Breast epithelium (tissue), 3 donors: ENCODE data around the gene FBXO3.

Experiments used
- POLR2A ChIP-seq: fragments of 450-650 bp; IDR thresholded peaks from one replicate; pipeline ENCODE4 v1.6.1; 2016; ENCODE audit warnings: antibody characterized with exemption, mild to moderate bottlenecking, moderate library complexity
- POLR2AphosphoS5 ChIP-seq, 3 donors: sonication (generic); formaldehyde crosslinking; IDR thresholded peaks; one replicate each; pipeline ENCODE4 v1.6.1; 2017; ENCODE audit warnings: antibody characterized with exemption in 3 of 3
- TF ChIP-seq, protein P1 (sequence below), 3 donors: fragments of 450-650 bp; IDR thresholded peaks; one replicate each; pipeline ENCODE4 v1.5.1; 2016 to 2017; ENCODE audit warnings: antibody characterized with exemption in 3 of 3, mild to moderate bottlenecking in 3 of 3, moderate library complexity in 3 of 3

DNA sequence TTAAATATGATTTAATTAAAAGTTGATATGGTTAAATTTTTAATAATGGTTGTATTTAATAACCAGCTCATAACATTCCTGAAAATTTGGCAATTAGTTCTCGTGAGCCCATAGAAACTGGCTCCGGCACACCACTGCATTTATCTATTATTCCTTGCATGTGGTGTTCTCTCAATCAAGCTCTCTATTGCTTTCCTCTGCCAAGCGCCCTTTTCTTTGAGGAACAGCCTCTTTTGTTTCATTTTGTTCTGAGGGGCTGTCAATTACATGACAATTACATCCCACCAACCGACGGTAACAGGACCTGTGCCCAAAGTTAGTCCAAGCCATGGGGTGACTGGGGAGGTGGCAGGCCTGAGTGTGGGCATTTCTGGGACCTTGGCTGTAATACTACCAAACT is 81.8 kb downstream of the FBXO3 start:
- TF ChIP-seq POLR2AphosphoS5 (IDR thresholded peaks at IDR 0.05) (no peak), POLR2A (no peak)
- TF ChIP-seq, protein P1, sequence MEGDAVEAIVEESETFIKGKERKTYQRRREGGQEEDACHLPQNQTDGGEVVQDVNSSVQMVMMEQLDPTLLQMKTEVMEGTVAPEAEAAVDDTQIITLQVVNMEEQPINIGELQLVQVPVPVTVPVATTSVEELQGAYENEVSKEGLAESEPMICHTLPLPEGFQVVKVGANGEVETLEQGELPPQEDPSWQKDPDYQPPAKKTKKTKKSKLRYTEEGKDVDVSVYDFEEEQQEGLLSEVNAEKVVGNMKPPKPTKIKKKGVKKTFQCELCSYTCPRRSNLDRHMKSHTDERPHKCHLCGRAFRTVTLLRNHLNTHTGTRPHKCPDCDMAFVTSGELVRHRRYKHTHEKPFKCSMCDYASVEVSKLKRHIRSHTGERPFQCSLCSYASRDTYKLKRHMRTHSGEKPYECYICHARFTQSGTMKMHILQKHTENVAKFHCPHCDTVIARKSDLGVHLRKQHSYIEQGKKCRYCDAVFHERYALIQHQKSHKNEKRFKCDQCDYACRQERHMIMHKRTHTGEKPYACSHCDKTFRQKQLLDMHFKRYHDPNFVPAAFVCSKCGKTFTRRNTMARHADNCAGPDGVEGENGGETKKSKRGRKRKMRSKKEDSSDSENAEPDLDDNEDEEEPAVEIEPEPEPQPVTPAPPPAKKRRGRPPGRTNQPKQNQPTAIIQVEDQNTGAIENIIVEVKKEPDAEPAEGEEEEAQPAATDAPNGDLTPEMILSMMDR (IDR thresholded peaks at IDR 0.05), result no peak
